ENCODE data around the gene ZNF799. TPM values are rescaled to one million over a fixed set of nuclear protein-coding genes. Genes with fewer than 3 reads are reported as not detected.
A peak's percentile ranks its signal among the peaks of the same experiment; 100 is the strongest.
"Not testable (repeated sequence)": the region's sequence is repeated elsewhere in the genome, so short reads cannot be mapped to it uniquely, and the experiment has no call there.

Gene ZNF799
- polyA plus RNA-seq, 3 donors: 1.8 to 3.4 (median 3.2) TPM

DNA sequence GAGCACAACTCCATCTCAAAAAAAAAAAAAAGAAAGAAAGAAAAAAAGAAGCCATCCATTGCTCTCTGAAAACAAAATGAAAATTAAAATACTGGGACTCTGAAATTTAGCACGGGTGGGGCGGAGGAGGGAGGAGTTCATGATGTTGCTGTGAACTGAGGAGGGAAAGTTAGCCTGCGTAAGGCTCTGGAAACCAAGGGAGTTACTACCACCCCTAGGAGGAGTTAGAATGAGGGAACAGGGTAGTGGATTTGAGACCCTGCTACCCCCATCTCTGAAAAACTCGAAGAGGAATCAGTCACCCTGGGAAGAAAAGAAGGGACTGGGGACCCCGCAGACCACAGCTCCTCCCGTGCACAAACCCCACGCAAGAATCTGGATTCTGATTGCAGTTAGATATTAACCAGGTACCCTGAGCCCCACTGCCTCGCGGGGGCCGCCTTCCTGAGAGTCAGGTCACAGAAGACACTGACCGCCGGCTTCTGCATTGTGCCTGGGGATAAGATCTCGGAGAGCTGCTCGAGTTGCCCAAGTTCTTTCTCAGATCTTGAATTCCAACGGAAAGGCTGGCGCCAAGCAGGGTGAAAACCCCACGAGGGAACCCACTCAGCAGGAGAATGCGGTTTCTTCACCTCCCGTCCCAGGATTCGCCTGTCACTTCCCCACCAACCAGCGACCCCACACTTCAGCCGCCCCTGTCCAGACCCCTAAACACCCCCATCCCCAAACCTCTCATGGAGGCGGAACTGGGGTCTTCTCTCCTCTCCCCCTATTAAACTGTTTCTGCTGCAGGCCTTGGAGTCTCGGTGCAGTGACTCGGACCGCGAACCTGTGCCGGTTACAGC, 36.5 kb downstream of the ZNF799 start:
- Histone ChIP-seq H3K4me2 (replicated peaks; ENCODE audit: extremely low read depth, low read length, poor library complexity, severe bottlenecking) (peak overlapping the region; percentile 74), H3K9ac (ENCODE audit: insufficient read depth, low read length, poor library complexity, severe bottlenecking) (peak overlapping the region; percentile 66), H3K4me1 (ENCODE audit: control insufficient read depth in 1 of 2, insufficient read depth in 2 of 2, low read length in 2 of 2) (peaks cover 13 to 18% of the 10 kb centered on the region in 2 donors), H3K36me3 (replicated peaks in 1 of 2; ENCODE audit: control insufficient read depth in 1 of 2, insufficient read depth in 2 of 2, low read length in 2 of 2) (no peaks in the 10 kb centered on the region), H3K9me3 (replicated peaks in 1 of 2; ENCODE audit: control insufficient read depth in 1 of 2, insufficient read depth in 1 of 2, low read length in 2 of 2) (peaks cover 13 to 45% of the 10 kb centered on the region in 2 donors), H2AFZ (ENCODE audit: insufficient read depth, low read depth, low read length, poor library complexity, severe bottlenecking) (peak overlapping the region; percentile 95), H3K79me2 (ENCODE audit: insufficient read depth, low read length) (no peaks in the 10 kb centered on the region), H3K27ac (ENCODE audit: low read depth in 1 of 2, low read length in 2 of 2) (peak overlapping the region in 1 of 2 donors; percentile 58), H4K20me1 (ENCODE audit: insufficient read depth, low read length) (no peaks in the 10 kb centered on the region), H3K27me3 (ENCODE audit: control insufficient read depth in 2 of 2, insufficient read depth in 2 of 2, low read length in 2 of 2) (no peaks in the 10 kb centered on the region), H3K4me3 (replicated peaks in 1 of 3; ENCODE audit: low read depth in 2 of 3, low read length in 3 of 3) (peak overlapping the region; percentile 62 to 85 (median 71))
- Mint-ChIP-seq H3K4me1 (peaks cover 24% of the 10 kb centered on the region), H3K9me3 (peaks cover 15 to 63% (median 60%) of the 10 kb centered on the region in 7 donors), H3K36me3 (peaks cover 0 to 6% of the 10 kb centered on the region in 2 donors), H3K4me3 (peak overlapping the region; percentile 92 to 95), H3K27ac (peak overlapping the region in 3 of 7 donors; percentile 28 to 78 (median 36)), H3K27me3 (ENCODE audit: low read depth in 3 of 3) (peaks cover 2 to 18% (median 4%) of the 10 kb centered on the region in 3 donors)
- WGBS (ENCODE audit: insufficient coverage): under 1% methylated on average over 22 of the region's 28 CpGs
- TF ChIP-seq, protein P1, sequence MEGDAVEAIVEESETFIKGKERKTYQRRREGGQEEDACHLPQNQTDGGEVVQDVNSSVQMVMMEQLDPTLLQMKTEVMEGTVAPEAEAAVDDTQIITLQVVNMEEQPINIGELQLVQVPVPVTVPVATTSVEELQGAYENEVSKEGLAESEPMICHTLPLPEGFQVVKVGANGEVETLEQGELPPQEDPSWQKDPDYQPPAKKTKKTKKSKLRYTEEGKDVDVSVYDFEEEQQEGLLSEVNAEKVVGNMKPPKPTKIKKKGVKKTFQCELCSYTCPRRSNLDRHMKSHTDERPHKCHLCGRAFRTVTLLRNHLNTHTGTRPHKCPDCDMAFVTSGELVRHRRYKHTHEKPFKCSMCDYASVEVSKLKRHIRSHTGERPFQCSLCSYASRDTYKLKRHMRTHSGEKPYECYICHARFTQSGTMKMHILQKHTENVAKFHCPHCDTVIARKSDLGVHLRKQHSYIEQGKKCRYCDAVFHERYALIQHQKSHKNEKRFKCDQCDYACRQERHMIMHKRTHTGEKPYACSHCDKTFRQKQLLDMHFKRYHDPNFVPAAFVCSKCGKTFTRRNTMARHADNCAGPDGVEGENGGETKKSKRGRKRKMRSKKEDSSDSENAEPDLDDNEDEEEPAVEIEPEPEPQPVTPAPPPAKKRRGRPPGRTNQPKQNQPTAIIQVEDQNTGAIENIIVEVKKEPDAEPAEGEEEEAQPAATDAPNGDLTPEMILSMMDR (IDR thresholded peaks at IDR 0.05): no peak
- intact Hi-C loops (cut with micrococcal nuclease): no loop called here
- no peak for DNase-seq

DNA sequence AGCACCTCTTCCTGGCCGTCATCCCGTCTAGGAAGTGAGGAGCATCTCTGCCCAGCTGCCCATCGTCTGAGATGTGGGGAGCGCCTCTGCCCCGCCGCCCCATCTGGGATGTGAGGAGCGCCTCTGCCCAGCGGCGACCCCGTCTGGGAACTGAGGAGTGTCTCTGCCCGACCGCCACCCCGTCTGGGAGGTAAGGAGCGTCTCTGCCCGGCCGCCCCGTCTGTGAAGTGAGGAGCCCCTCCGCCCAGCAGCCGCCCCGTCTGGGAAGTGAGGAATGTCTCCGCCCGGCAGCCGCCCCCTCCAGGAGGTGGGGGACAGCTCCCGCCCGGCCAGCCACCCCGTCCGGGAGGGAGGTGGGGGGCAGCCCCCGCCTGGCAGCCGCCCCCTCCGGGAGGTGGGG, 38.8 kb downstream of the ZNF799 start:
- H2AFZ ChIP-seq (ENCODE audit: insufficient read depth, low read depth, low read length, poor library complexity, severe bottlenecking); H3K4me3 ChIP-seq (replicated peaks in 1 of 3; ENCODE audit: low read depth in 2 of 3, low read length in 3 of 3); H3K27me3 ChIP-seq (ENCODE audit: control insufficient read depth in 2 of 2, insufficient read depth in 2 of 2, low read length in 2 of 2); H3K27ac Mint-ChIP-seq; H3K36me3 ChIP-seq (replicated peaks in 1 of 2; ENCODE audit: control insufficient read depth in 1 of 2, insufficient read depth in 2 of 2, low read length in 2 of 2); H4K20me1 ChIP-seq (ENCODE audit: insufficient read depth, low read length); H3K27ac ChIP-seq (ENCODE audit: low read depth in 1 of 2, low read length in 2 of 2); intact Hi-C loops (cut with micrococcal nuclease); H3K9ac ChIP-seq (ENCODE audit: insufficient read depth, low read length, poor library complexity, severe bottlenecking); H3K4me2 ChIP-seq (replicated peaks; ENCODE audit: extremely low read depth, low read length, poor library complexity, severe bottlenecking); H3K4me3 Mint-ChIP-seq; H3K36me3 Mint-ChIP-seq; DNase-seq; H3K79me2 ChIP-seq (ENCODE audit: insufficient read depth, low read length): not testable (repeated sequence)
- Histone ChIP-seq H3K9me3 (replicated peaks in 1 of 2; ENCODE audit: control insufficient read depth in 1 of 2, insufficient read depth in 1 of 2, low read length in 2 of 2) (peaks cover 22 to 38% of the 10 kb centered on the region in 2 donors), H3K4me1 (ENCODE audit: control insufficient read depth in 1 of 2, insufficient read depth in 2 of 2, low read length in 2 of 2) (peaks cover 13 to 18% of the 10 kb centered on the region in 2 donors)
- over 99% methylated on average over 21 of the region's 30 CpGs for WGBS (ENCODE audit: insufficient coverage)
- Mint-ChIP-seq H3K4me1 (peaks cover 20% of the 10 kb centered on the region), H3K27me3 (ENCODE audit: low read depth in 3 of 3) (peaks cover 3 to 16% (median 4%) of the 10 kb centered on the region in 3 donors), H3K9me3 (peaks cover 28 to 65% (median 58%) of the 10 kb centered on the region in 7 donors)

Measured in CD14-positive monocyte (primary cell).